ENCODE results near the gene RYK. TPM values are rescaled to one million over a fixed set of nuclear protein-coding genes. Genes with fewer than 3 reads are reported as not detected.
A peak's percentile ranks its signal among the peaks of the same experiment; 100 is the strongest.

RYK gene
- total and polyA plus RNA-seq, 2 experiments from 2014 or later = 24.9 to 94.8 TPM

GRCh38 chr3:134249935-134250716 lies 533 bp downstream of the RYK start:
- TF ChIP-seq ZNF462 (CRISPR knock-in tag; IDR thresholded peaks at IDR 0.05) = no peak
- TF ChIP-seq REST (IDR thresholded peaks at IDR 0.05; ENCODE audit: unreplicated experiment) = no peak
- TF ChIP-seq POLR2AphosphoS5 (IDR thresholded peaks at IDR 0.05; ENCODE audit: low read depth) = no peak; the same call in 1 of the 2 replicates
- no peak for TF ChIP-seq ZNF114 (CRISPR knock-in tag; IDR thresholded peaks at IDR 0.05)
- Mint-ChIP-seq H3K36me3 (ENCODE audit: low read depth) (peaks cover 23% of the 10 kb centered on the region), H3K4me3 (peak overlapping the region; percentile 88), H3K27me3 (ENCODE audit: insufficient read depth, low read depth, poor library complexity) (peaks cover 15% of the 10 kb centered on the region), H3K4me1 (peaks cover 61% of the 10 kb centered on the region), H3K9me3 (peaks cover 12% of the 10 kb centered on the region), H3K27ac (peak overlapping the region; percentile 86)
- Histone ChIP-seq H3K4me2 (peak overlapping the region; percentile 88), H4K20me1 (replicated peaks; ENCODE audit: insufficient read depth) (peaks cover 23% of the 10 kb centered on the region), H2AFZ (no peak overlapping the region), H3K27ac (ENCODE audit: low read depth) (peak overlapping the region; percentile 79; the same call in 1 of the 2 replicates), H3K79me2 (replicated peaks; ENCODE audit: insufficient read depth) (peaks cover 49% of the 10 kb centered on the region), H3F3A (replicated peaks; ENCODE audit: low read depth) (0 out of 2 replicates have a peak, but pooled peaks cover 5% of the 10 kb centered on the region), H3K9me2 (ENCODE audit: insufficient read depth) (no peaks in the 10 kb centered on the region), H3K27me3 (ENCODE audit: insufficient read depth) (no peaks in the 10 kb centered on the region), H3K4me3 (peak overlapping the region; percentile 68), H3K36me3 (ENCODE audit: insufficient read depth) (no peaks in the 10 kb centered on the region), H3K4me1 (ENCODE audit: insufficient read depth) (peaks cover 43% of the 10 kb centered on the region)
- DNase-seq (ENCODE audit: low spot score) (peak; percentile 76), ATAC-seq (peak; percentile 63)
